GM21737 (cell line): ENCODE results near the gene FLVCR1.
A peak's percentile ranks its signal among the peaks of the same experiment; 100 is the strongest.
"Not testable (repeated sequence)": the region's sequence is repeated elsewhere in the genome, so short reads cannot be mapped to it uniquely, and the experiment has no call there.

Source experiments
- ATAC-seq: cut with Tn5 transposase; IDR thresholded peaks from one replicate; pipeline ENCODE4 v1.9.1; 2021; ENCODE audit warnings: mild to moderate bottlenecking, moderate library complexity; ENCODE audit not compliant: unreplicated experiment

Gene FLVCR1

GRCh38 chr1:212860713-212861581 is 2.9 kb downstream of the FLVCR1 start:
- no peak for ATAC-seq

- ATAC-seq, result no peak
Observed at GRCh38 chr1:212862111-212862690, 4.1 kb downstream of the FLVCR1 start.

GRCh38 chr1:212863345-212863744 is 5.3 kb downstream of the FLVCR1 start:
- not testable (repeated sequence) for ATAC-seq

GRCh38 chr1:212864201-212864600 is 6.1 kb downstream of the FLVCR1 start:
- ATAC-seq, result no peak

GRCh38 chr1:212867192-212867591 is 9.1 kb downstream of the FLVCR1 start:
- ATAC-seq, result no peak

- ATAC-seq, result no peak
Observed at GRCh38 chr1:212871976-212872375, 13.9 kb downstream of the FLVCR1 start.

GRCh38 chr1:212873518-212873917 is 15.4 kb downstream of the FLVCR1 start:
- peak; percentile 65 for ATAC-seq

GRCh38 chr1:212878418-212878817 is 20.3 kb downstream of the FLVCR1 start:
- no peak for ATAC-seq

GRCh38 chr1:212879947-212880690 is 22.0 kb downstream of the FLVCR1 start:
- no peak for ATAC-seq

GRCh38 chr1:212884592-212884991 is 26.5 kb downstream of the FLVCR1 start:
- ATAC-seq, result no peak

- no peak for ATAC-seq
Observed at GRCh38 chr1:212892108-212892507, 34.0 kb downstream of the FLVCR1 start.

GRCh38 chr1:212899845-212900244 is 41.8 kb downstream of the FLVCR1 start:
- no peak for ATAC-seq

- no peak for ATAC-seq
Observed at GRCh38 chr1:212901290-212901689, 43.2 kb downstream of the FLVCR1 start.

- ATAC-seq, result no peak
Observed at GRCh38 chr1:212902054-212902453, 44.0 kb downstream of the FLVCR1 start.

- no peak for ATAC-seq
Observed at GRCh38 chr1:212903664-212904063, 45.6 kb downstream of the FLVCR1 start.

- ATAC-seq, result not testable (repeated sequence)
Observed at GRCh38 chr1:212908071-212908470, 50.0 kb downstream of the FLVCR1 start.

- no peak for ATAC-seq
Observed at GRCh38 chr1:212908971-212909370, 50.9 kb downstream of the FLVCR1 start.

- no peak for ATAC-seq
Observed at GRCh38 chr1:212909652-212910063, 51.6 kb downstream of the FLVCR1 start.

- ATAC-seq, result not testable (repeated sequence)
Observed at GRCh38 chr1:212910213-212910612, 52.1 kb downstream of the FLVCR1 start.

- ATAC-seq, result not testable (repeated sequence)
Observed at GRCh38 chr1:212913638-212914037, 55.6 kb downstream of the FLVCR1 start.

GRCh38 chr1:212914110-212914509 is 56.0 kb downstream of the FLVCR1 start:
- not testable (repeated sequence) for ATAC-seq

GRCh38 chr1:212914789-212915188 is 56.7 kb downstream of the FLVCR1 start:
- ATAC-seq, result no peak
